ENCODE results near the gene AK9.

AK9 gene

GRCh38 chr6:109446072-109446471 is 244.9 kb downstream of the AK9 start:
- no peak for DNase-seq (ENCODE audit: low read depth)
- in situ Hi-C loops (cut with HindIII; ENCODE audit: low sequenced_read_pairs), result no loop called here
- TF ChIP-seq CTCF (IDR thresholded peaks at IDR 0.05; ENCODE audit: low read depth, low read length, missing control alignments), result no peak
- no peak overlapping the region for H3K4me3 ChIP-seq (ENCODE audit: low read depth, low read length)

GRCh38 chr6:109445382-109445781 is 245.6 kb downstream of the AK9 start:
- no peak for DNase-seq (ENCODE audit: low read depth)
- TF ChIP-seq CTCF (IDR thresholded peaks at IDR 0.05; ENCODE audit: low read depth, low read length, missing control alignments), result no peak
- in situ Hi-C loops (cut with HindIII; ENCODE audit: low sequenced_read_pairs), result no loop called here
- H3K4me3 ChIP-seq (ENCODE audit: low read depth, low read length), result no peak overlapping the region

- no peak overlapping the region for H3K4me3 ChIP-seq (ENCODE audit: low read depth, low read length)
- no peak for DNase-seq (ENCODE audit: low read depth)
- TF ChIP-seq CTCF (IDR thresholded peaks at IDR 0.05; ENCODE audit: low read depth, low read length, missing control alignments), result no peak
- in situ Hi-C loops (cut with HindIII; ENCODE audit: low sequenced_read_pairs), result no loop called here
These were observed 247.5 kb downstream of the AK9 start for GRCh38 chr6:109443425-109443950.

Data from astrocyte of the cerebellum (primary cell).